B cell (primary cell): ENCODE results near the gene GYPC. TPM values are rescaled to one million over a fixed set of nuclear protein-coding genes. Genes with fewer than 3 reads are reported as not detected.

Experiments used
- ATAC-seq: fragments of 200-7000 bp; cut with Tn5 transposase; one replicate; pipeline ENCODE4 v1.10.0; 2021; ENCODE audit warnings: low read depth, mild to moderate bottlenecking, moderate number of reproducible peaks, moderate library complexity
- CTCF ChIA-PET: fragments of 350-600 bp; sonication (Branson Sonifier 250); formaldehyde crosslinking; loops from one replicate; lab custom pipeline; 2021; ENCODE audit warnings: antibody characterized with exemption, inconsistent platforms; lab: Charles Lee
- POLR2A ChIA-PET: fragments of 350-600 bp; sonication (Branson Sonifier 250); formaldehyde crosslinking; loops from one replicate; lab custom pipeline; 2021; ENCODE audit warnings: antibody characterized with exemption; lab: Charles Lee
- DNase-seq: peaks from one replicate; pipeline ENCODE4 v3.0.0; 2013
- H2AFZ ChIP-seq: 2 replicates; pipeline ENCODE4 v1.6.1; 2012; ENCODE audit warnings: mild to moderate bottlenecking, low read depth, low read length; ENCODE audit not compliant: insufficient read depth, poor library complexity, severe bottlenecking
- H3K27ac ChIP-seq, 2 donors: 1 replicate in 1 of 2; 2 replicates in 1 of 2; pipeline ENCODE4 v1.5.1; 2012 to 2013; ENCODE audit warnings: low read length in 2 of 2, mild to moderate bottlenecking in 2 of 2, moderate library complexity in 1 of 2
- H3K27me3 ChIP-seq, 4 experiments: fragments of 200-600 bp in 1 of 4; sonication (generic) in 1 of 4; replicated peaks in 1 of 4; 1 replicate in 2 of 4; 2 replicates in 2 of 4; pipeline versions ENCODE4 v1.6.1 to v1.7.0; 2013 to 2016; ENCODE audit warnings: low read length in 3 of 4, mild to moderate bottlenecking in 2 of 4, mixed read lengths in 1 of 4, moderate library complexity in 1 of 4; ENCODE audit not compliant: insufficient read depth in 4 of 4, control insufficient read depth in 3 of 4; ENCODE audit errors: control extremely low read depth in 1 of 4
- H3K36me3 ChIP-seq, 2 experiments: replicated peaks in 1 of 2; 1 replicate in 1 of 2; 2 replicates in 1 of 2; pipeline versions ENCODE4 v1.6.1 to v1.7.1; 2013; ENCODE audit warnings: low read length in 1 of 2; ENCODE audit not compliant: insufficient read depth in 2 of 2, control insufficient read depth in 1 of 2; ENCODE audit errors: control extremely low read depth in 1 of 2, extremely low read depth in 1 of 2
- H3K4me1 ChIP-seq, 2 donors: fragments of 200-600 bp in 1 of 2; sonication (generic) in 1 of 2; 1 replicate in 1 of 2; 2 replicates in 1 of 2; pipeline versions ENCODE4 v1.5.1 to v1.6.1; 2013 to 2017; ENCODE audit warnings: low read length in 2 of 2; ENCODE audit not compliant: control insufficient read depth in 2 of 2, insufficient read depth in 2 of 2
- H3K4me2 ChIP-seq: replicated peaks from 2 replicates; pipeline ENCODE3; 2012; ENCODE audit warnings: mild to moderate bottlenecking, low read depth, low read length; ENCODE audit not compliant: poor library complexity, severe bottlenecking
- H3K4me3 ChIP-seq, 5 experiments: fragments of 200-600 bp in 1 of 5; sonication (generic) in 1 of 5; 1 replicate in 3 of 5; 2 replicates in 2 of 5; pipeline versions ENCODE4 v1.5.1 to v1.7.0; 2011 to 2016; ENCODE audit warnings: low read length in 4 of 5, mild to moderate bottlenecking in 4 of 5, low read depth in 2 of 5, control low read depth in 1 of 5, moderate library complexity in 1 of 5; ENCODE audit not compliant: insufficient read depth in 1 of 5; ENCODE audit errors: control extremely low read depth in 1 of 5, extremely low read depth in 1 of 5
- H3K79me2 ChIP-seq: fragments of 200-600 bp; sonication (generic); one replicate; pipeline ENCODE4 v1.6.0; 2016; ENCODE audit warnings: low read length; ENCODE audit not compliant: control insufficient read depth, insufficient read depth
- H3K9ac ChIP-seq: fragments of 200-600 bp; sonication (generic); 2 replicates; pipeline ENCODE4 v1.6.1; 2017; ENCODE audit warnings: mild to moderate bottlenecking, low read length, moderate library complexity
- H3K9me3 ChIP-seq, 3 donors: one replicate each; pipeline versions ENCODE4 v1.6.1 to v1.7.1; 2013; ENCODE audit warnings: low read length in 2 of 3; ENCODE audit not compliant: control insufficient read depth in 2 of 3, insufficient read depth in 1 of 3; ENCODE audit errors: control extremely low read depth in 1 of 3
- H4K20me1 ChIP-seq: 2 replicates; pipeline ENCODE4 v1.6.0; 2012; ENCODE audit warnings: mild to moderate bottlenecking, low read length; ENCODE audit not compliant: insufficient read depth, control insufficient read depth, poor library complexity, severe bottlenecking
- H3K27ac Mint-ChIP-seq: one replicate; pipeline ENCODE4 v1.8.0; 2021; ENCODE audit warnings: mixed read lengths
- H3K27me3 Mint-ChIP-seq: one replicate; pipeline ENCODE4 v1.8.0; 2021; ENCODE audit warnings: mixed read lengths
- H3K4me1 Mint-ChIP-seq: one replicate; pipeline ENCODE4 v1.8.0; 2021; ENCODE audit warnings: mixed read lengths
- H3K4me3 Mint-ChIP-seq: one replicate; pipeline ENCODE4 v1.8.0; 2021; ENCODE audit warnings: mixed read lengths
- H3K9me3 Mint-ChIP-seq: one replicate; pipeline ENCODE4 v1.8.0; 2022; ENCODE audit warnings: mixed read lengths; ENCODE audit not compliant: insufficient read depth
- EZH2 ChIP-seq: IDR thresholded peaks from 2 replicates; pipeline ENCODE4 v1.6.1; 2012; ENCODE audit warnings: borderline replicate concordance, low read depth, mild to moderate bottlenecking, moderate library complexity, low read length; ENCODE audit not compliant: insufficient read depth, poor library complexity, severe bottlenecking
- WGBS: methylation state at CpG from one replicate; pipeline ENCODE4 v1.1.5; 2013; ENCODE audit warnings: missing lambda C conversion rate; ENCODE audit not compliant: insufficient coverage; 5-methylcytosine and 5-hydroxymethylcytosine counted together
- intact Hi-C: fragments of 100-400 bp; cut with micrococcal nuclease; formaldehyde crosslinking; loops from one replicate; pipeline ENCODE4 v1.10.0; 2022
- polyA plus RNA-seq: library from polyadenylated mRNA; depleted of rRNA; stranded (reverse); fragments of >200 nt; gene quantifications from 2 replicates; pipeline ENCODE4 v1.2.3, GENCODE V29; 2012
- total RNA-seq, 2 donors: library from RNA; stranded (reverse); fragments of 120-200 nt in 1 of 2; gene quantifications; 1 replicate in 1 of 2; 2 replicates in 1 of 2; pipeline versions ENCODE4 v1.2.3 to v1.2.4, GENCODE V29; 2013 to 2022
- TF ChIP-seq, protein P1 (sequence below): fragments of 200-600 bp; IDR thresholded peaks from one replicate; pipeline ENCODE4 v1.8.0; 2022; ENCODE audit warnings: antibody characterized with exemption, mild to moderate bottlenecking

Gene GYPC
- total and polyA plus RNA-seq, 2 donors (not counting 1 experiment from before 2014, with no cell fraction given), result 48.8 to 111 TPM

DNA sequence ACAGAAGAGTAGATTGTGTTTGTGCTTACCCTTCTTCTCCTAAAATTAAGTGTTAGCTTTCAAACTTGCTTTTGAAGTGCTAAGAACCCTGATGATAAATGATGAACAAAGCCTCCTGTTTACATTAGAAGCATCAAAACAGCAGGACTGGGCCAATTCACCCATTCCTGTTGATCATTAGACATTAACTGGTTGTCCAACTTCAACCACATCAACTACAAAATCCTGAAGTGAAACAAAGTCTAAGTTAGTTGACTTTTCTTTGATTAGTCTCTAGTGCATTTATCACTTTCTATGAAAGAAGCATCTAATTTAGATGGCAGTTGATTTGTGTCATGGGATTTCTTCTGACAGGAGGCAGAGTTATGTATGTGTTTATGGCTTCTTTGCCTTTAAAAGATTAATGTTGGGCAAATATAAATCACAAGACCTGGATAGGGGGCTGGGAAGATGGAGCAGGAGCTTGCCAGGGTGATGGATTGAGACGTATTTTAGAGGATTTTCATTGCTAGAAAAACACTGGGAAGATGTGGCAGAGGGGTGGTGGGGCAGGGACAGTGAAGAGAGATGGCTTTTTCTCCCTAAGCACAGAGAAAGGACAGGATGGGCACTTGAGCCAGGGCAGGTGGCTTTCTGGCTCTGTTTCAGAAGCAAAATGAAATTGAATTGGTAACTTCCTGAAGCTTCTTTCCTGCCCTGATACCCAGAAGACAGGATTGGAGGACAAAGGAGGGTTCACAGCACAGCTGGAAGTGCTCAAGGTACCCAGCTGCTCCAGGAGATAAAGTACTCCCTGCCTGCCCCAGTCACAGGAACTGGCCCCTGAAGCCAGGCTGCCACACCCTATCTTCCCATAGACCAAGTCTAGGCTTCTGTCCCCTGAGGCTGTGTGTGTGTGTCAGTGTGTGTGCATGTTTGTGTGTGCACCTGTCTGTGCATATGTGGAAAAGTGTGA, 20.5 kb downstream of the GYPC start:
- peaks cover 68% of the 10 kb centered on the region for H3K79me2 ChIP-seq

DNA sequence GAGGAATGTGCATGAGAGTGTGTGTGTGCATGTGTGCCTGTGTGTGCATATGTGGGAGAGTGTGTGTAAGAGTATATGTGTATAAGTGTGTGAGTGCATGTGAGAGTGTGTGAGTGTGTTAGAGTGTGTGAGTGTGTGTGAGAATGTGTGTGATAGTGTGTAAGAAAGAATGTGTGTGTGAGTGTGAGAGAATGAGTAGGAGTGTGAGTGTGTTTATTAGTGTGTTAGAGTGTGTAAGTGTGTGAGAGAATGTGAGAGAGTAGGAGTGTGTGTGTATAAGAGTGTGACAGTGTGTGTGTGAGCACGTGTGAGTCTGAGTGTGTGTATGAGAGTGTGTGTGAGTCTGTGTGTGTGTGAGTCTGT, 21.2 kb downstream of the GYPC start:
- no peaks in the 10 kb centered on the region for H3K27me3 Mint-ChIP-seq
- Histone ChIP-seq H3K27me3 (no peaks in the 10 kb centered on the region), H3K27ac (no peak overlapping the region), H3K9ac (no peak overlapping the region), H4K20me1 (peaks cover 32% of the 10 kb centered on the region), H3K4me2 (no peak overlapping the region), H3K9me3 (peaks cover 0 to 21% (median 9%) of the 10 kb centered on the region in 3 donors), H3K36me3 (peaks cover 0 to 40% of the 10 kb centered on the region in 2 experiments), H3K4me3 (no peak overlapping the region), H3K79me2 (peaks cover 62% of the 10 kb centered on the region), H3K4me1 (no peaks in the 10 kb centered on the region), H2AFZ (no peak overlapping the region)
- no peak for ATAC-seq
- no peak overlapping the region for H3K4me3 Mint-ChIP-seq
- H3K9me3 Mint-ChIP-seq, result peaks cover 7% of the 10 kb centered on the region
- CTCF ChIA-PET, result no interaction called here
- POLR2A ChIA-PET, result no interaction called here
- intact Hi-C loops, result no loop called here
- TF ChIP-seq, protein P1, sequence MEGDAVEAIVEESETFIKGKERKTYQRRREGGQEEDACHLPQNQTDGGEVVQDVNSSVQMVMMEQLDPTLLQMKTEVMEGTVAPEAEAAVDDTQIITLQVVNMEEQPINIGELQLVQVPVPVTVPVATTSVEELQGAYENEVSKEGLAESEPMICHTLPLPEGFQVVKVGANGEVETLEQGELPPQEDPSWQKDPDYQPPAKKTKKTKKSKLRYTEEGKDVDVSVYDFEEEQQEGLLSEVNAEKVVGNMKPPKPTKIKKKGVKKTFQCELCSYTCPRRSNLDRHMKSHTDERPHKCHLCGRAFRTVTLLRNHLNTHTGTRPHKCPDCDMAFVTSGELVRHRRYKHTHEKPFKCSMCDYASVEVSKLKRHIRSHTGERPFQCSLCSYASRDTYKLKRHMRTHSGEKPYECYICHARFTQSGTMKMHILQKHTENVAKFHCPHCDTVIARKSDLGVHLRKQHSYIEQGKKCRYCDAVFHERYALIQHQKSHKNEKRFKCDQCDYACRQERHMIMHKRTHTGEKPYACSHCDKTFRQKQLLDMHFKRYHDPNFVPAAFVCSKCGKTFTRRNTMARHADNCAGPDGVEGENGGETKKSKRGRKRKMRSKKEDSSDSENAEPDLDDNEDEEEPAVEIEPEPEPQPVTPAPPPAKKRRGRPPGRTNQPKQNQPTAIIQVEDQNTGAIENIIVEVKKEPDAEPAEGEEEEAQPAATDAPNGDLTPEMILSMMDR, result no peak
- TF ChIP-seq EZH2, result no peak
- H3K27ac Mint-ChIP-seq, result no peak overlapping the region
- peaks cover 5% of the 10 kb centered on the region for H3K4me1 Mint-ChIP-seq
- 86% methylated on average over 1 of the region's 1 CpG for WGBS
- DNase-seq, result no peak

More for the DNA sequence above, 20.5 kb downstream of the GYPC start:
- Histone ChIP-seq H4K20me1 (peaks cover 30% of the 10 kb centered on the region), H3K36me3 (peaks cover 0 to 34% of the 10 kb centered on the region in 2 experiments), H2AFZ (no peak overlapping the region), H3K9ac (no peak overlapping the region), H3K27ac (no peak overlapping the region), H3K9me3 (peaks cover 0 to 21% (median 9%) of the 10 kb centered on the region in 3 donors), H3K4me3 (no peak overlapping the region), H3K27me3 (no peaks in the 10 kb centered on the region), H3K4me2 (no peak overlapping the region), H3K4me1 (no peaks in the 10 kb centered on the region)
- Mint-ChIP-seq H3K4me1 (peaks cover 5% of the 10 kb centered on the region), H3K4me3 (no peak overlapping the region), H3K9me3 (peaks cover 7% of the 10 kb centered on the region), H3K27ac (no peak overlapping the region), H3K27me3 (no peaks in the 10 kb centered on the region)
- WGBS, result 100% methylated on average over 1 of the region's 1 CpG
- TF ChIP-seq, protein P1, result no peak
- TF ChIP-seq EZH2, result no peak
- ChIA-PET POLR2A (no interaction called here), CTCF (no interaction called here)
- ATAC-seq, result no peak
- intact Hi-C loops, result no loop called here
- DNase-seq, result no peak
